Left lung (tissue), 10 donors: ENCODE data around the gene IQGAP3. TPM values are rescaled to one million over a fixed set of nuclear protein-coding genes. Genes with fewer than 3 reads are reported as not detected.

ENCODE experiments used
- ATAC-seq: fragments of 200-7000 bp; cut with Tn5 transposase; one replicate; pipeline ENCODE4 v1.9.1; 2020; ENCODE audit warnings: moderate library complexity
- DNase-seq, 4 donors: peaks; one replicate each; pipeline ENCODE4 v3.0.0-alpha.2; 2013 to 2020
- H3K27ac ChIP-seq, 2 donors: fragments of 200-600 bp; sonication (generic) in 1 of 2; one replicate each; pipeline versions ENCODE4 v1.5.0 to v1.8.0; 2020 to 2021
- H3K27me3 ChIP-seq, 2 donors: fragments of 200-600 bp; sonication (generic) in 1 of 2; one replicate each; pipeline versions ENCODE4 v1.5.0 to v1.8.0; 2020 to 2021
- H3K36me3 ChIP-seq, 2 donors: fragments of 200-600 bp; sonication (generic) in 1 of 2; one replicate each; pipeline versions ENCODE4 v1.5.0 to v1.8.0; 2020 to 2021
- H3K4me1 ChIP-seq, 2 donors: fragments of 200-600 bp; one replicate each; pipeline ENCODE4 v1.8.0; 2021
- H3K4me3 ChIP-seq, 2 donors: fragments of 200-600 bp; sonication (generic) in 1 of 2; one replicate each; pipeline versions ENCODE4 v1.5.0 to v1.8.0; 2020 to 2021; ENCODE audit warnings: mild to moderate bottlenecking in 1 of 2
- H3K9me3 ChIP-seq, 2 donors: fragments of 200-600 bp; sonication (generic) in 1 of 2; one replicate each; pipeline versions ENCODE4 v1.5.0 to v1.8.0; 2020 to 2021
- intact Hi-C, 2 donors: fragments of 100-400 bp; cut with DNase I; formaldehyde crosslinking; loops; one replicate each; pipeline versions ENCODE4 v1.11.2 to v1.14.2; 2022
- polyA plus RNA-seq, 6 donors: library from polyadenylated mRNA; unstranded; fragments of 120-200 nt; gene quantifications; one replicate each; pipeline ENCODE4 v1.2.1, GENCODE V29; 2013; ENCODE audit not compliant: insufficient read length in 6 of 6
- total RNA-seq, 2 donors: library from RNA; stranded (reverse); fragmentation: NEBNext Ultra II Directional; extraction: Animal tissue kit (Norgen Biotek cat#: 25700); gene quantifications; one replicate each; pipeline ENCODE4 v1.2.1, GENCODE V29; 2021
- TF ChIP-seq, protein P1 (sequence below), 2 donors: fragments of 200-600 bp; sonication (generic) in 1 of 2; IDR thresholded peaks; one replicate each; pipeline versions ENCODE4 v1.5.0 to v1.8.0; 2021; ENCODE audit warnings: antibody characterized with exemption in 2 of 2
- donor health status: DM: no; HTN: yes; CAD: no.
- donor health status: DM: no; HTN: no; CAD: no.

Gene IQGAP3
- total and polyA plus RNA-seq, 8 donors: 2.8 to 26.7 (median 13.1) TPM

DNA sequence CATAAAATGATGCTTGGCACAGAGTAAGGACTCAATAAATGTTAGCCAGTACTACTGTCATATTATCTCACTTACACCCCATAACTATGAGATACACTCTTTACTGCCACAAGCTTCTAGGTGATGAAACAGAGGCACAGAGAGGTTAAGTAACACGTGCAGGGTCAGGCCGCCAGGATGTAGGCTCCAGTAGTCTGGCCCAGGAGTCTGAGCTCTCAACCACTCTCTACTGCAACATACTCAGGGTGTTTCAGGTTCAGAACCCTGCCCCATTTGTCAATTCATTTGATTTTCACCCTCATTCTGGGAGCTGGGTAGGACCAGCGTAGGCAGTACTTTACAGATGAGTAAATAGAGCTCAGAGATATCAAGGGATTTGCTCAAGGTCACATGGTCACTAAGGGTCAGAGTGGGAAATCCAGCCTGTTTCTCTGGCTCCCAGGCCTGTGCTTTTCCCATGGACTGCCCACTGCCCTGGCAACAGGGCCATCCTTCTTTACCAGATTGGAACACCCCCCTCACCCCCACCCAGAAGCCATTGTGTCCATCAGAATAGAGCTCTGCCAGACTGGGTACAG is 21.2 kb downstream of the IQGAP3 start:
- H3K4me3 ChIP-seq: no peak overlapping the region
- intact Hi-C loops: no loop called here
- H3K36me3 ChIP-seq: peaks cover 0 to 6% of the 10 kb centered on the region in 2 donors
- TF ChIP-seq, protein P1, sequence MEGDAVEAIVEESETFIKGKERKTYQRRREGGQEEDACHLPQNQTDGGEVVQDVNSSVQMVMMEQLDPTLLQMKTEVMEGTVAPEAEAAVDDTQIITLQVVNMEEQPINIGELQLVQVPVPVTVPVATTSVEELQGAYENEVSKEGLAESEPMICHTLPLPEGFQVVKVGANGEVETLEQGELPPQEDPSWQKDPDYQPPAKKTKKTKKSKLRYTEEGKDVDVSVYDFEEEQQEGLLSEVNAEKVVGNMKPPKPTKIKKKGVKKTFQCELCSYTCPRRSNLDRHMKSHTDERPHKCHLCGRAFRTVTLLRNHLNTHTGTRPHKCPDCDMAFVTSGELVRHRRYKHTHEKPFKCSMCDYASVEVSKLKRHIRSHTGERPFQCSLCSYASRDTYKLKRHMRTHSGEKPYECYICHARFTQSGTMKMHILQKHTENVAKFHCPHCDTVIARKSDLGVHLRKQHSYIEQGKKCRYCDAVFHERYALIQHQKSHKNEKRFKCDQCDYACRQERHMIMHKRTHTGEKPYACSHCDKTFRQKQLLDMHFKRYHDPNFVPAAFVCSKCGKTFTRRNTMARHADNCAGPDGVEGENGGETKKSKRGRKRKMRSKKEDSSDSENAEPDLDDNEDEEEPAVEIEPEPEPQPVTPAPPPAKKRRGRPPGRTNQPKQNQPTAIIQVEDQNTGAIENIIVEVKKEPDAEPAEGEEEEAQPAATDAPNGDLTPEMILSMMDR (IDR thresholded peaks at IDR 0.05): no peak
- no peaks in the 10 kb centered on the region for H3K9me3 ChIP-seq
- no peak overlapping the region for H3K27ac ChIP-seq
- peaks cover 0 to 11% of the 10 kb centered on the region in 2 donors for H3K4me1 ChIP-seq
- DNase-seq: no peak
- no peak for ATAC-seq
- H3K27me3 ChIP-seq: no peaks in the 10 kb centered on the region

DNA sequence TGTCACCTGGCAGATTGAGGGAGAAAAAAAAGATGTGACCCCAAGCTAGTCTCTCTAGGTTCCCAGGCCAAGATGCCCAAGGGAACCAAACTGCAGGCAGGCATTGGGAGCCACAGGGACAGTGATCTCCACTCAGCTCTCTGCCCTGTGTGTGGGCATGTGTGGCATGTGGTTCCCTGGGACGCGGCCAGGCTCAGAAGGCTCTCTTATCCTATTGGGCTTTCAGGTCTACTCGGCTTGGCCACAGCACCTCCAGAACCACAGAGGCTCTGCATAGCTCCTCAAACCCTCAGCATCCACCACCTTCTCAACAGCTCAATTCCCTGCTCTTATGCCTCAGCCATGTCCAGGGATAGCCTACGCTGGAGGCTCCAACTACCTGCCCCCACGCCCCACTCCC is 22.0 kb downstream of the IQGAP3 start:
- DNase-seq: no peak
- no peak for ATAC-seq
- Histone ChIP-seq H3K4me3 (no peak overlapping the region), H3K4me1 (peaks cover 0 to 11% of the 10 kb centered on the region in 2 donors), H3K27ac (no peak overlapping the region), H3K36me3 (peaks cover 0 to 6% of the 10 kb centered on the region in 2 donors), H3K27me3 (no peaks in the 10 kb centered on the region), H3K9me3 (no peaks in the 10 kb centered on the region)
- intact Hi-C loops: no loop called here
- TF ChIP-seq, protein P1 (IDR thresholded peaks at IDR 0.05): no peak

DNA sequence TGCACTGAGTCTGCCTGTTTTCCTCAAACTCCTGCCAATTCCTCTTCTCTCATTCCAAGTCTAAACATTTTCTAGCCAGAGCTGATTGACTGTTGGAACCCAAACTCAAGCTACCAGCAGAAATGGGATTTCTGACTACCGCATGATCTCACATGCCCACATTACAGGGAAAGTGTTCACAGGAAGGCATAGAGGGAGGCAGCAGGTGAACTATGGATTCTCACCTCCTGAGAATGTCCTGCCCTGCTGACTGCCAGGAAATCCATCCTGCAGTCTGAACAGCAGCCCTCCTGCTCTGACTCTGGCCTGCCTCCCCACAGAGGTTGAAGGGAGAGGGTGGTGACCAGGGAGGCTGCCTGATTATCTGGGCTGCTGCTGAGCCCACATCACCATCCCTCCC is 22.5 kb downstream of the IQGAP3 start:
- peaks cover 0 to 11% of the 10 kb centered on the region in 2 donors for H3K4me1 ChIP-seq
- H3K9me3 ChIP-seq: no peaks in the 10 kb centered on the region
- DNase-seq (no peak), ATAC-seq (no peak)
- H3K27me3 ChIP-seq: no peaks in the 10 kb centered on the region
- peaks cover 0 to 6% of the 10 kb centered on the region in 2 donors for H3K36me3 ChIP-seq
- intact Hi-C loops: no loop called here
- H3K27ac ChIP-seq: no peak overlapping the region
- TF ChIP-seq, protein P1 (IDR thresholded peaks at IDR 0.05): no peak
- no peak overlapping the region for H3K4me3 ChIP-seq

DNA sequence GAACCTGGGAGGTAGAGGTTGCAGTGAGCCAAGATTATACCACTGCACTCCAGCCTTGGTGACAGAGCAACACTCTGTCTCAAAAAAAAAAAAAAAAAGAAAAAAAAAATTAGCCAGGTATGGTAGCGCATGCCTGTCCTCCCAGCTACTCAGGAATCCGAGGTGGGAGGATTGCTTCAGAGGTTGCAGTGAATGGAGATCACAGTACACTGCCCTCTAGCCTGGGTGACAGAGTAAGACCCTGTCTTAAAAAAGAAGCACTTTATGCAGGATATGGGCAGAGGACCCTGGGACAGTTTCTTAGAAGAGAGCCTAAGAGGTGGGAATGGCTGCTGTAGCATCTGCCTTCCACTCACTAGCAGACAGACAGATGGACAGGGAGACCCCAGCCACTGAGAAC is 23.0 kb downstream of the IQGAP3 start:
- Histone ChIP-seq H3K9me3 (no peaks in the 10 kb centered on the region), H3K4me1 (peaks cover 0 to 11% of the 10 kb centered on the region in 2 donors), H3K27me3 (no peaks in the 10 kb centered on the region), H3K36me3 (peaks cover 0 to 6% of the 10 kb centered on the region in 2 donors), H3K27ac (no peak overlapping the region), H3K4me3 (no peak overlapping the region)
- ATAC-seq: no peak
- intact Hi-C loops: no loop called here
- DNase-seq: no peak
- TF ChIP-seq, protein P1 (IDR thresholded peaks at IDR 0.05): no peak

DNA sequence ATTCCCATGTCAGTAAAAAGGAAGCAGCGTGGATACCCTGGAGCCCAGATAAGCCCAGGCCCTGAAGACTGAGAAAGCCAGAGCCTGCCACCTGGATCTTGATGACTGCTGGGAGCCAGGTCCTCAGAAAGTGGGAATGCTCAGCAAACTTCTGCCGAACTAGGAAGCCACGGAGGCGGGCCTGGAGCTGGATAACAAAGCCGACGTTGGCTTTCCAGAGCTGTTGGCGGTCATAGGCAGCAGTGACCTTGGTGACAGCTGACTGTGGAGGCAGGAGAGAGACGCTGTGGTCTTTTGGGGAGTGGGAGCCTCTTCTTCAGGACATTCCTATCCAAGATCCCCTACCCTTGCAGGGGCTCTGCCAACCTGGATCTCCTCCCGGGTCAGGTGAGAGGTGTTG is 24.4 kb downstream of the IQGAP3 start:
- ATAC-seq: no peak
- H3K36me3 ChIP-seq: peaks cover 0 to 6% of the 10 kb centered on the region in 2 donors

More for the DNA sequence above, 24.4 kb downstream of the IQGAP3 start:
- H3K27me3 ChIP-seq: no peaks in the 10 kb centered on the region
- intact Hi-C loops: no loop called here
- DNase-seq: no peak
- H3K9me3 ChIP-seq: no peaks in the 10 kb centered on the region
- no peak overlapping the region for H3K27ac ChIP-seq
- peaks cover 0 to 5% of the 10 kb centered on the region in 2 donors for H3K4me1 ChIP-seq
- TF ChIP-seq, protein P1 (IDR thresholded peaks at IDR 0.05): no peak
- no peak overlapping the region for H3K4me3 ChIP-seq
